Thymus (tissue), 14 donors: ENCODE measurements around the gene PRSS50. TPM values are rescaled to one million over a fixed set of nuclear protein-coding genes. Genes with fewer than 3 reads are reported as not detected.
A peak's percentile ranks its signal among the peaks of the same experiment; 100 is the strongest.
"Not testable (repeated sequence)": the region's sequence is repeated elsewhere in the genome, so short reads cannot be mapped to it uniquely, and the experiment has no call there.

Experiments
- DNase-seq, 9 donors: peaks; one replicate each; pipeline ENCODE4 v3.0.0-alpha.2; 2013; ENCODE audit warnings: low spot score in 9 of 9, low read depth in 6 of 9, missing footprints in 1 of 9
- H3K27ac ChIP-seq, 2 donors: one replicate each; pipeline ENCODE4 v1.5.1; 2013; ENCODE audit warnings: control low read depth in 1 of 2, low read depth in 1 of 2, low read length in 1 of 2, mild to moderate bottlenecking in 1 of 2, moderate library complexity in 1 of 2
- H3K27me3 ChIP-seq, 2 donors: one replicate each; pipeline ENCODE4 v1.5.1; 2013; ENCODE audit warnings: low read length in 1 of 2; ENCODE audit not compliant: control insufficient read depth in 2 of 2, insufficient read depth in 1 of 2
- H3K36me3 ChIP-seq, 2 donors: one replicate each; pipeline ENCODE4 v1.5.1; 2013; ENCODE audit warnings: low read length in 1 of 2, mild to moderate bottlenecking in 1 of 2, moderate library complexity in 1 of 2; ENCODE audit not compliant: control insufficient read depth in 2 of 2, insufficient read depth in 2 of 2
- H3K4me1 ChIP-seq, 2 donors: one replicate each; pipeline ENCODE4 v1.5.1; 2013; ENCODE audit warnings: low read length in 2 of 2; ENCODE audit not compliant: control insufficient read depth in 2 of 2, insufficient read depth in 2 of 2
- H3K4me3 ChIP-seq, 2 donors: one replicate each; pipeline ENCODE4 v1.5.1; 2013; ENCODE audit warnings: low read length in 2 of 2, control low read depth in 1 of 2, mild to moderate bottlenecking in 1 of 2
- H3K9me3 ChIP-seq, 2 donors: one replicate each; pipeline ENCODE4 v1.5.1; 2013; ENCODE audit warnings: low read length in 1 of 2, mild to moderate bottlenecking in 1 of 2; ENCODE audit not compliant: control insufficient read depth in 2 of 2, insufficient read depth in 1 of 2
- WGBS: extraction: QIAGEN DNeasy Blood & Tissue Kit; methylation state at CpG from one replicate; pipeline ENCODE4 v1.1.7; 2013; 5-methylcytosine and 5-hydroxymethylcytosine counted together
- long read RNA-seq, 10 donors: transcript quantifications; one replicate each; lab custom pipeline, GENCODE V29; 2026
- polyA plus RNA-seq: library from polyadenylated mRNA; stranded (reverse); fragments of 200-250 nt; gene quantifications from one replicate; pipeline ENCODE4 v1.2.3, GENCODE V29; 2013
- total RNA-seq: library from RNA; stranded (reverse); fragments of 120-200 nt; gene quantifications from one replicate; pipeline ENCODE4 v1.2.4, GENCODE V29; 2013
- donor health status: healthy.

Gene PRSS50, protein sequence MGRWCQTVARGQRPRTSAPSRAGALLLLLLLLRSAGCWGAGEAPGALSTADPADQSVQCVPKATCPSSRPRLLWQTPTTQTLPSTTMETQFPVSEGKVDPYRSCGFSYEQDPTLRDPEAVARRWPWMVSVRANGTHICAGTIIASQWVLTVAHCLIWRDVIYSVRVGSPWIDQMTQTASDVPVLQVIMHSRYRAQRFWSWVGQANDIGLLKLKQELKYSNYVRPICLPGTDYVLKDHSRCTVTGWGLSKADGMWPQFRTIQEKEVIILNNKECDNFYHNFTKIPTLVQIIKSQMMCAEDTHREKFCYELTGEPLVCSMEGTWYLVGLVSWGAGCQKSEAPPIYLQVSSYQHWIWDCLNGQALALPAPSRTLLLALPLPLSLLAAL
- 0.05 TPM for total RNA-seq
- polyA plus RNA-seq: 0.27 TPM
- long read RNA-seq, donor 1: 0 reads
- long read RNA-seq, donor 2: 0 reads
- long read RNA-seq, donor 3: 0 reads
- long read RNA-seq, donor 4: 0 reads
- long read RNA-seq, donor 5: 0 reads
- long read RNA-seq, donor 6: 0 reads
- long read RNA-seq, donor 7: 0 reads
- long read RNA-seq, donor 8: 0 reads
- long read RNA-seq, donor 9: 0 reads
- long read RNA-seq, donor 10: 0 reads

DNA sequence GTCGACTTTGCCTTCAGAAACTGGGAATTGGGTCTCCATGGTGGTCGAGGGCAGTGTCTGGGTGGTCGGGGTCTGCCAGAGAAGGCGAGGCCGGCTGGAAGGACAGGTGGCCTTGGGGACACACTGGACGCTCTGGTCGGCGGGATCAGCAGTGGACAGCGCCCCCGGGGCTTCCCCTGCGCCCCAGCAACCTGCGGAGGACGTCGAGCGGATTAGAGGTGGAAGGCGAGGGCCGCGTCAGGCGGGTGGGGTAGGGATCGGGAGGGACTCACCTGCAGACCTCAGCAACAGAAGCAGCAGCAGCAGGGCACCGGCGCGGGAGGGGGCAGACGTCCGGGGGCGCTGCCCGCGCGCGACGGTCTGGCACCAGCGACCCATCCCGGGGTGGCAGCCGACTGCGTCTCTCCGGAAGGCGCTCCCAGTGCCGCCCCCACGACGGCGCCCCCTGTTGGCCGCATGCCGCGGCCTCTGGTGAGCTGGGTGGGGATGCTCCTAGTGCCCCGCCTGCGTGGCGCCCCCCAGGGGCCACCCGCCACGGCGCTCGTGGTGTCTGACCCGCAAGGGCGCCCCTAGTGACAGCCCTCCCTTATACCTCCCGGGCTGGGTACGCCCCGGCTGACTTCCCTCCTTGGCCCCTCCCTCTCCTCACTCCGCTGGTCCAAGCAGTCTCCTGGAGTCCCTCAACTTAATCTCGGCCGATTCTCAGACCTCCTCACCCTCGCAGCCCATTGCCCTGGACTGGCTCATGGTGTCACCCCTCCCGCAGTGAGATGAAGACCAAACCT lies at the start of gene PRSS50:
Gene PRSS50 (minus strand): TSS at position 423 of the 785 bp plus-strand sequence. CDS start 45 bp downstream, at position 378.
- H3K4me3 ChIP-seq: no peak within 1 kb of the TSS
- no peaks in the 10 kb centered on the region for H3K9me3 ChIP-seq
- peak in 1 of 9 donors; percentile 14 for DNase-seq
- WGBS: 57% methylated on average over 61 of the region's 61 CpGs
- peaks cover 0 to 3% of the 10 kb centered on the region in 2 donors for H3K4me1 ChIP-seq
- H3K27ac ChIP-seq: no peak within 1 kb of the TSS
- H3K36me3 ChIP-seq: no peaks in the 10 kb centered on the region
- peaks cover 0 to 27% of the 10 kb centered on the region in 2 donors for H3K27me3 ChIP-seq

DNA sequence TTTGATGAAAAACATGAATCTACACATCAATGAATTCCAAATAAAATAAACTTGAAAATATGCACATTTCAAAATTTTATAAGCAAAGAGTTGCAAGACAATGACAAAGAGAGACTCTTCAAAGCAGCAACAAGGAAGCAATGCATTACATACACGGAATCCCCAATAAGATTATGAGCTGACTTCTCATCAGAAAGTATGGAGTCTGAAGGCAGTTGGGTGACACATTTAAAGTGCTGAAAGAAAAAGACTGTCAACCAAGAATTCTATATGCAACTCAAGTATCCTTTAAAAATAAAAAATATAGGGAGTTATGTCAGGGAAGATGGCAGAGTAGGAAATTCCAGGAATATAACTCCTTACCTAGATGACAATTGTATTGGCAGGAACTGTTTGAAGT lies 46.5 kb upstream of the PRSS50 start:
- H3K27me3 ChIP-seq: no peaks in the 10 kb centered on the region
- H3K36me3 ChIP-seq: no peaks in the 10 kb centered on the region
- no peaks in the 10 kb centered on the region for H3K4me1 ChIP-seq
- no peaks in the 10 kb centered on the region for H3K9me3 ChIP-seq
- no peak for DNase-seq
- no peak overlapping the region for H3K4me3 ChIP-seq
- H3K27ac ChIP-seq: no peak overlapping the region
- 96% methylated on average over 1 of the region's 1 CpG for WGBS

DNA sequence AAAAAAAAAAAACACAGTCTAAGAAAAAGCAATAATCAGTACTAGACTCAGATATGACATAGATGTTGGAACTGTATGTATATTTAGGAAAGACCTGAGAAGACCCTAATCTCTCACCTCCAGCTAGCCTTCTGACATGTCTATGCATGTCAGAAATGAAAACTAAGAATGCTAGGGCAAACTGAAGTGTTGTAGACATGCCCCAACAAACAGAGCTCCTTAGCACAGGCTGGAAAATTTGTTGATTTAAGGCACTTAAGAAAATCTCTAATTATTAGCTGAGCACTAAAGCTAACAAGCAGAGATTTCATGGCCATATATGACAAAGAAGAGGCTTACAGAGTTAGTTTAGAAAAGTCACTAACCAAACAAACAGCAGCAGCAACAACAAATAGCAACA lies 45.5 kb upstream of the PRSS50 start:
- no peak overlapping the region for H3K27ac ChIP-seq
- H3K4me3 ChIP-seq: no peak overlapping the region
- H3K36me3 ChIP-seq: no peaks in the 10 kb centered on the region
- no peaks in the 10 kb centered on the region for H3K9me3 ChIP-seq
- DNase-seq: no peak
- no peaks in the 10 kb centered on the region for H3K4me1 ChIP-seq
- no peaks in the 10 kb centered on the region for H3K27me3 ChIP-seq

DNA sequence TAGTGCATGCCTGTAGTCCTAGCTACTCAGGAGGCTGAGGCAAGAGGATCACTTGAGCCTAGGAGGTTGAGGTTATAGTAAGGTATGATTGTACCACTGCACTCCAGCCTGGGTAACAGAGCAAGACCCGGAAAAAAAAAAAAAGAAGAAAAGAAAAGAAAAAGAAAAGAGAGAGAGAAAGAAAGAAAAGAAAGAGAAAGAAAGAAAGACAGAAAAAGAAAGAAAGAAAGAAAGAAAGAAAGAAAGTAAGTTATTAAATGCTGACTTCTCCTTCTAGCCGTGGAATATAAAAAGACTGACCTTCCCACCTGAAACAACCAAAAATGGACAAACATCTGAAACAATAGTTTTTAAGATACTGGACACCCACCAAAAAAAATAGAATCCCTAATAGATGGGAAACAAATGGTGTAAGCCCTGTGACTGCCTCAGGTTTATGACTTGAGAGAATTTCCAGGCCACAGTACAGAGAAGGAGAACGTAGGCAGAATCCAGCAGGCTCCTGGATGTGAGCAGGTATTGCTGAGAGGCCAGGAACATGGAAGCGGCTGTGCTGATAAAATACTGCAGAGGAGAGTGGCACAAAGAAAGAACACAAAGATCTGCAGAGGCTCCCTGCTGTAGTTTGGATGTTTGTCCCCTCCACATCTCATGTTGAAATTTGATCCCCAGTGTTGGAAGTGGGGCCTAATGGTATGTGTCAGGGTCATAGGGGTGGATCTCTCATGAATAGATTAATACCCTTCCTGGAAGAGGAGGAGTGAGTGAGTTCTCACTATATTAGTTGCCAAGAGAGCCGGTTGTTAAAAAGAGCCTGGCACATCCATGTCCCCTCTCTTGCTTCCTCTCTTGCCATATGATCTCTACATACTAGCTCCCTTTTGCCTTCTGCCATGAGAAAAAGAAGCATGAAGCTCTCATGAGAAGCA lies 41.8 kb upstream of the PRSS50 start:
- Histone ChIP-seq H3K36me3 (no peaks in the 10 kb centered on the region), H3K9me3 (no peaks in the 10 kb centered on the region), H3K4me3 (no peak overlapping the region), H3K27ac (no peak overlapping the region), H3K4me1 (peaks cover 0 to 3% of the 10 kb centered on the region in 2 donors), H3K27me3 (no peaks in the 10 kb centered on the region)
- WGBS: 97% methylated on average over 5 of the region's 5 CpGs
- no peak for DNase-seq

DNA sequence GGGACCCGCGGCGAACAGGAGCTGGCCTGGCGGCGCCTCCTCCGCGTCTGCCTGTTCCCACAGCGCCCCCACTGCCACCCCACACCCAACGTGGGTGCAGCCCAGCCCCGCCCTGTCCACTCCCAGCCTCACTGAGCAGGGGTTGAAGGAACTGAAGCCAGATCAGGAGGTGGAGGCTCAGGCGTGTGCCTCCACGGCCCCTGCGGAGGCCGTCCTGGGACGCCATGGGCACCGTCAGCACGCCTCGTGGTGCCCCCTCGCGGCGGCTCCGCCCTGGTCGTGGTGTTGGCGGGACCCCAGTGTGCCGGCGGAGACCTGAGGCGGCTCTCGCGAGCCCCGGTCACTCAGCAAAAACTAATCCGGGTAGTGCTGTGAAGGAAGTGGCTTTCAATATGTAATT lies 39.0 kb upstream of the PRSS50 start:
- no peak for DNase-seq
- 96% methylated on average over 31 of the region's 31 CpGs for WGBS
- no peak overlapping the region for H3K27ac ChIP-seq
- H3K9me3 ChIP-seq: no peaks in the 10 kb centered on the region
- no peak overlapping the region for H3K4me3 ChIP-seq
- H3K4me1 ChIP-seq: peaks cover 17 to 19% of the 10 kb centered on the region in 2 donors
- no peaks in the 10 kb centered on the region for H3K27me3 ChIP-seq
- no peaks in the 10 kb centered on the region for H3K36me3 ChIP-seq

DNA sequence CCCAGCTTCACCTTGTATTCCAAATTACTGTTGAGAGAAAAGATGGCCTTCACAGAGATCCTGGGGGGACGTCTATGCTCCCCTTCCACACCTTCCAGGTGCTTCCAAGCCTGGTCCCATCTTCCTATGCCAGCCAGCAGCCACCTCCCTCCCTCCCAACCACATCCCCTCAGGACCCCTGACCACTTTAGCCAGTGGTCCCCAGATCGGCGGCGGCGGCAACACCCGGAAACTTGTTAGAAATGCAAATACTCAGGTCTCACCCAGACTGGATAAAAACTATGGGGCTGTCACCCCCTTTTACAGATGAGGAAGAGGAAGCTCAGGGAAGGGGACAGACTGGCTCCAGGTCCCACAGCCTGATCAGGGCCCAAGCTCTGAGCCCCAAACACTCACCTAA lies 38.0 kb upstream of the PRSS50 start:
- no peak overlapping the region for H3K4me3 ChIP-seq
- H3K4me1 ChIP-seq: peaks cover 22 to 24% of the 10 kb centered on the region in 2 donors
- peaks cover 0 to 1% of the 10 kb centered on the region in 2 donors for H3K27me3 ChIP-seq
- 97% methylated on average over 6 of the region's 6 CpGs for WGBS
- no peak overlapping the region for H3K27ac ChIP-seq
- no peaks in the 10 kb centered on the region for H3K36me3 ChIP-seq
- no peak for DNase-seq
- H3K9me3 ChIP-seq: no peaks in the 10 kb centered on the region

DNA sequence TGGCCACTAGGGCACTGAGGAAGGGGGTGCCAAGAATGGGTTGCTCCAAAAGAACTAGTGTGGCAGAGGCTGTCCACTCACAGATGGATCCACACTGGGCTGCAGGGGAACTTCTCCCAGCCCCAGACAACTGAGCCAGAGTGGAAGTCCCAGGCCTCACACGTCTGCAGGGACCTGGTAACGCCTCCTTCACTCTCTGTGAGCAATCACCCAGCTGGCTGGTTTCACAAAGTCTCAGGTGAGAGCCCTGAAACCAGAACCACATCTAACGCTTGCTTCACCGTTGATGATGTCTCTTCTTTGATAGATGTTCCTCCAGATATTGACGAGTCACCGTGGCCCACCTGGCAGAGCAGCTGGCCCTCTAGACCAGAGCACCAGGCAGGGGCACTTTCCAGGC lies 35.5 kb upstream of the PRSS50 start:
- H3K27ac ChIP-seq, H3K4me3 ChIP-seq, H3K9me3 ChIP-seq, H3K27me3 ChIP-seq, H3K36me3 ChIP-seq: not testable (repeated sequence)
- peak; percentile 28 to 86 (median 57) for DNase-seq
- peaks cover 22 to 24% of the 10 kb centered on the region in 2 donors for H3K4me1 ChIP-seq
- 9% methylated on average over 6 of the region's 6 CpGs for WGBS

DNA sequence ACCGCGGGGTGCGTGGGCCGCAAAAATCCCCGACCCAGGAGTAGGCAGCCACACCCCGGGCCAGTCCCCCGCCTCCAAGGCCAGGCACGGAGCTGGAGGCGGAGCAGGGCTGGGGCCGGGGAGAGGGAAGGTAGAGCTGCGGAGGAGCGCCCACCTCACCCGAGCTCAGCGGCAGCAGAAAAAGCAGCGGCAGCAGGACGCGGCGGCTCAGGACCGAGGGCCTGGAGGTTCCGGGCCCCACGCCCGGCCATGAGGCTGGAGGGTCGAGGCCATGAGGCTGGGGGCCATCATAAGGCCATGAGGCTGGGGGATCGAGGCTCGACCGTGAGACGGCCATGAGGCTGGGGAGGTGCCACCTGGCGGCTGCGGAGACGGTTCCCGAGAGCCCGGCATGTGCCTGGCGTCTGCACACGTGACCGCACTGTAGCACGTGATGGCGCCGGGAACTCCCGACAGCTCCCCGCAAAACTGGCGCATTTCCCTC lies 32.9 kb upstream of the PRSS50 start:
- 92% methylated on average over 41 of the region's 41 CpGs for WGBS
- H3K9me3 ChIP-seq: no peaks in the 10 kb centered on the region
- DNase-seq: no peak
- H3K27me3 ChIP-seq: peaks cover 0 to 6% of the 10 kb centered on the region in 2 donors
- no peak overlapping the region for H3K27ac ChIP-seq
- H3K4me1 ChIP-seq: peaks cover 22 to 24% of the 10 kb centered on the region in 2 donors
- no peak overlapping the region for H3K4me3 ChIP-seq
- H3K36me3 ChIP-seq: no peaks in the 10 kb centered on the region
